ENCODE data around the gene SPATA20. TPM values are rescaled to one million over a fixed set of nuclear protein-coding genes. Genes with fewer than 3 reads are reported as not detected.
A peak's percentile ranks its signal among the peaks of the same experiment; 100 is the strongest.

Gene SPATA20
- total RNA-seq = 84.1 and 90.3 TPM in 2 replicates
- long read RNA-seq, transcript SPATA20-201 (17 exons, 2,719 nt) = minor isoform, 49 of 201 reads
- long read RNA-seq, transcript SPATA20-202 (16 exons, 2,634 nt) = minor isoform, 22 of 201 reads
- long read RNA-seq, transcript SPATA20-205 (17 exons, 2,734 nt) = major isoform, 80 of 201 reads
- long read RNA-seq, partial matches to known transcripts = 12 of 201 reads
- long read RNA-seq, other reads (novel, unspliced or antisense) = 38 of 201 reads

- no peaks in the 10 kb centered on the region for H3K9me3 Mint-ChIP-seq (ENCODE audit: low read depth)
- H3K36me3 Mint-ChIP-seq (ENCODE audit: insufficient read depth) = no peaks in the 10 kb centered on the region
- peak; percentile 86 for DNase-seq (ENCODE audit: low spot score, unreplicated experiment)
- H3K4me1 Mint-ChIP-seq (ENCODE audit: low read depth) = peaks cover 25% of the 10 kb centered on the region
- TF ChIP-seq CTCF (IDR thresholded peaks at IDR 0.05; ENCODE audit: unreplicated experiment) = peak; percentile 97
- H3K4me3 Mint-ChIP-seq (ENCODE audit: low read depth) = peak within 1 kb of the TSS; percentile 71
- no peaks in the 10 kb centered on the region for H3K27me3 Mint-ChIP-seq
- peak within 1 kb of the TSS; percentile 71 for H3K27ac Mint-ChIP-seq
These were observed at the start of gene SPATA20 for GRCh38 chr17:50547035-50547735. SPATA20 (plus strand) TSS chr17:50547174; CDS start chr17:50547209, 35 bp downstream.

DNA sequence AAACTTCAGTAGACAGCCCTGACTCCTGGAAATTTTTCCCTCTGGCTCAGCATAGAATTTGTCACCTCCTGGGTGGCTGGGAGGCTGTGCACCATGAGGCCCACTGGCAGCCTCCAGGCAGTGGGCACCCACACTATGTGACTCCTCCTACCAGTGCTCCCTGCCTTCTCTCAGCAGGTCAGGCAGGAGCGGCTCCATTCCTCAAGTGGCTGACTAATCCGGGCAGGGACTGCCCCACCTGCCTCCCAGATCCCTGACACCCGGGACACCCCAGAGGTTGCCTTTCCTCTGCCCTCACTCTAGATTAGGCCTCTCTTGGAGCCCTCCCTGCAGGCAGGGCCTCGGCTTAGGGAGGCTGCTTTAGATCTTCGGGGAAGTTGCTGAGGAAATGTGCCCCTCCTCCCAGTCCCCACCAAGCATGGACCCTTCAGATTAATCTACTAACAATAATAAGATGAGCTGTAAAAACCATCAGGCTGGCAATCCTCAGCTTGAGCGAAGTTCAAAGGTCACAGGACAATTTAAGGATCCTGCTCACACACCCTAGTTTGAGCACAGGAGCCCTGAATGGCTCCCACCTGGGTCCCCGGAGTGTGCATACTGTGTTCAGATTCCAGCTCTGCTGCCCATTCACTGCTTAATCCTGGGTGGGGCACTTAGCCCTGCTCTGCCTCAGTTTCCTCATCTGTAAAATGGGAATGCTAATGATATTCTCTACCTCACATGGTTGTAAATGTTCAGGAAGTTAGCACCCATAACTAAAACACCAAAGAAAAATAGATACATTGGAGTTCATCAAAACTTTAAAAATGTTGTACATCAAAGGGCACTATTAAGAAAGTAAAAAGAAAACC lies 48.7 kb upstream of the SPATA20 start:
- H3K27me3 Mint-ChIP-seq = peaks cover 6% of the 10 kb centered on the region
- H3K4me3 Mint-ChIP-seq (ENCODE audit: low read depth) = no peak overlapping the region
- no peak for DNase-seq (ENCODE audit: low spot score, unreplicated experiment)
- no peaks in the 10 kb centered on the region for H3K36me3 Mint-ChIP-seq (ENCODE audit: insufficient read depth)
- H3K4me1 Mint-ChIP-seq (ENCODE audit: low read depth) = peaks cover 2% of the 10 kb centered on the region
- no peak for TF ChIP-seq CTCF (IDR thresholded peaks at IDR 0.05; ENCODE audit: unreplicated experiment)
- H3K9me3 Mint-ChIP-seq (ENCODE audit: low read depth) = no peaks in the 10 kb centered on the region
- no peak overlapping the region for H3K27ac Mint-ChIP-seq

DNA sequence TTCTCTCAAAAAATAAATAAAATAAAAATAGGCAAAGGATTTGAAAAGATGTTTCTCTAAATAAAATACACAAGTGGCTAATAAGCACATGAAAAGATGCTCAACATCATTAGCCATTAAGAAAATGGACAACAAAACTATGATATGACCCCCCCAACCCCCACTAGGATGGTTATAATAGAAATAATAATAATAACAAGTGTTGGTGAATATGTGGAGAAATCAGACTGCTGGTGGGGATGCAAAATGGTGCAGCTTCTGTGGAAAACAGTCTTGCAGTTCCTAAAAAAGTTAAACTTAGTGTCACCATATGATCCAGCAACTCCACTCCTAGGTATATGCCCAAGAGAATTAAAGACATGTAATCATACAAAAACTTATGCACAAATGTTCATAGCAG lies 47.7 kb upstream of the SPATA20 start:
- H3K27ac Mint-ChIP-seq = no peak overlapping the region
- H3K4me1 Mint-ChIP-seq (ENCODE audit: low read depth) = no peaks in the 10 kb centered on the region
- no peak for TF ChIP-seq CTCF (IDR thresholded peaks at IDR 0.05; ENCODE audit: unreplicated experiment)
- no peak overlapping the region for H3K4me3 Mint-ChIP-seq (ENCODE audit: low read depth)
- DNase-seq (ENCODE audit: low spot score, unreplicated experiment) = no peak
- no peaks in the 10 kb centered on the region for H3K9me3 Mint-ChIP-seq (ENCODE audit: low read depth)
- H3K27me3 Mint-ChIP-seq = peaks cover 11% of the 10 kb centered on the region
- H3K36me3 Mint-ChIP-seq (ENCODE audit: insufficient read depth) = no peaks in the 10 kb centered on the region

DNA sequence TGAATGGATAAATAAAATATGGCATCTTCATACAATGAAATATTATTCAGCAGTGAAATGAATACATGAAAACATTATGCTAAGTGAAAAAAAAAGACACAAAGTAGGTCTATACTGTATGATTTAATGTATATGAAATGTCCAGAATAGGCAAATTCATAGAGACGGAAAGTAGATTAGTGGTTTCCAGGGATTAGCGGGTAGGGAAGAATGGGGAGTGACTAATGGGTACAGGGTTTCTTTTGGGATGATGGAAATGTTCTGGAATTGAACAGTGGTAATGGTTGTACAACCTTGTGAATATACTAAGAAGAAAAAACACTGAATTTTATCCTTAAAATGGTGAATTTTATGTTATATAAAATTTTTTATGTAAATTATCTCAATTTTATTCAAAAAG lies 47.3 kb upstream of the SPATA20 start:
- no peaks in the 10 kb centered on the region for H3K36me3 Mint-ChIP-seq (ENCODE audit: insufficient read depth)
- H3K9me3 Mint-ChIP-seq (ENCODE audit: low read depth) = no peaks in the 10 kb centered on the region
- no peak overlapping the region for H3K27ac Mint-ChIP-seq
- no peaks in the 10 kb centered on the region for H3K4me1 Mint-ChIP-seq (ENCODE audit: low read depth)
- H3K4me3 Mint-ChIP-seq (ENCODE audit: low read depth) = no peak overlapping the region
- H3K27me3 Mint-ChIP-seq = peaks cover 11% of the 10 kb centered on the region
- TF ChIP-seq CTCF (IDR thresholded peaks at IDR 0.05; ENCODE audit: unreplicated experiment) = no peak
- no peak for DNase-seq (ENCODE audit: low spot score, unreplicated experiment)

GRCh38 chr17:50501054-50501453 lies 45.9 kb upstream of the SPATA20 start:
- Mint-ChIP-seq H3K36me3 (ENCODE audit: insufficient read depth) (no peaks in the 10 kb centered on the region), H3K4me3 (ENCODE audit: low read depth) (no peak overlapping the region), H3K4me1 (ENCODE audit: low read depth) (no peaks in the 10 kb centered on the region), H3K9me3 (ENCODE audit: low read depth) (no peaks in the 10 kb centered on the region), H3K27ac (no peak overlapping the region), H3K27me3 (peaks cover 14% of the 10 kb centered on the region)
- no peak for DNase-seq (ENCODE audit: low spot score, unreplicated experiment)
- TF ChIP-seq CTCF (IDR thresholded peaks at IDR 0.05; ENCODE audit: unreplicated experiment) = peak; percentile 67
